Choroid plexus epithelial cell (primary cell): Measurements from ENCODE around the gene OTOA.
"Not testable (repeated sequence)": the region's sequence is repeated elsewhere in the genome, so short reads cannot be mapped to it uniquely, and the experiment has no call there.

ENCODE experiments used
- DNase-seq: peaks from one replicate; pipeline ENCODE4 v3.0.0-alpha.2; 2010; ENCODE audit warnings: low read depth
- H3K4me3 ChIP-seq: 2 replicates; pipeline ENCODE4 v1.5.1; 2011; ENCODE audit warnings: low read depth, mild to moderate bottlenecking, control low read depth, low read length, moderate library complexity
- CTCF ChIP-seq: conservative IDR thresholded peaks from 2 replicates; pipeline ENCODE4 v1.5.1; 2011; ENCODE audit warnings: low read depth, mild to moderate bottlenecking, control low read depth, inconsistent platforms, low read length, moderate library complexity

The OTOA gene

GRCh38 chr16:21720533-21720932, 56.8 kb downstream of the OTOA start:
- TF ChIP-seq CTCF, result no peak
- DNase-seq, result no peak

GRCh38 chr16:21722771-21723455, 59.1 kb downstream of the OTOA start:
- H3K4me3 ChIP-seq, result no peak overlapping the region
- no peak for TF ChIP-seq CTCF

More at GRCh38 chr16:21720533-21720932, 56.8 kb downstream of the OTOA start:
- no peak overlapping the region for H3K4me3 ChIP-seq

GRCh38 chr16:21723532-21723931, 59.8 kb downstream of the OTOA start:
- no peak overlapping the region for H3K4me3 ChIP-seq
- DNase-seq, result no peak
- TF ChIP-seq CTCF, result no peak

More at GRCh38 chr16:21722771-21723455, 59.1 kb downstream of the OTOA start:
- DNase-seq, result no peak

GRCh38 chr16:21727344-21727743, 63.6 kb downstream of the OTOA start:
- peak; percentile 4 for TF ChIP-seq CTCF

GRCh38 chr16:21731233-21731632, 67.5 kb downstream of the OTOA start:
- DNase-seq, H3K4me3 ChIP-seq: not testable (repeated sequence)

More at GRCh38 chr16:21727344-21727743, 63.6 kb downstream of the OTOA start:
- DNase-seq, result no peak
- no peak overlapping the region for H3K4me3 ChIP-seq

- not testable (repeated sequence) for H3K4me3 ChIP-seq, DNase-seq
These were observed 76.9 kb downstream of the OTOA start for GRCh38 chr16:21740637-21741036.

- H3K4me3 ChIP-seq, DNase-seq: not testable (repeated sequence)
These were observed 92.7 kb downstream of the OTOA start for GRCh38 chr16:21756192-21757079.

- not testable (repeated sequence) for H3K4me3 ChIP-seq, DNase-seq
These were observed 93.4 kb downstream of the OTOA start for GRCh38 chr16:21757080-21757671.

- DNase-seq, result not testable (repeated sequence)
These were observed 104.5 kb downstream of the OTOA start for GRCh38 chr16:21768280-21768679.

GRCh38 chr16:21768810-21769209, 105.0 kb downstream of the OTOA start:
- DNase-seq, H3K4me3 ChIP-seq: not testable (repeated sequence)

More at GRCh38 chr16:21768280-21768679, 104.5 kb downstream of the OTOA start:
- H3K4me3 ChIP-seq, result not testable (repeated sequence)

GRCh38 chr16:21769284-21769683, 105.5 kb downstream of the OTOA start:
- DNase-seq, result peak; percentile 40
- not testable (repeated sequence) for H3K4me3 ChIP-seq

GRCh38 chr16:21770584-21770983, 106.8 kb downstream of the OTOA start:
- not testable (repeated sequence) for H3K4me3 ChIP-seq, DNase-seq

GRCh38 chr16:21772547-21773206, 108.9 kb downstream of the OTOA start:
- DNase-seq, H3K4me3 ChIP-seq: not testable (repeated sequence)
